Ammon's horn (tissue), 1 donor: ENCODE measurements around the gene XYLT1.
A peak's percentile ranks its signal among the peaks of the same experiment; 100 is the strongest.

Experiments
- DNase-seq: peaks from one replicate; pipeline ENCODE4 v3.0.0-alpha.2; 2016; ENCODE audit warnings: low spot score

XYLT1 gene

GRCh38 chr16:17403156-17403809, 67.5 kb downstream of the XYLT1 start:
- DNase-seq = no peak

GRCh38 chr16:17397499-17397891, 73.3 kb downstream of the XYLT1 start:
- peak; percentile 67 for DNase-seq

GRCh38 chr16:17396762-17397498, 73.8 kb downstream of the XYLT1 start:
- DNase-seq = no peak

GRCh38 chr16:17395849-17396480, 74.8 kb downstream of the XYLT1 start:
- no peak for DNase-seq

GRCh38 chr16:17392857-17393692, 77.7 kb downstream of the XYLT1 start:
- no peak for DNase-seq

- no peak for DNase-seq
Observed at GRCh38 chr16:17392127-17392856, 78.5 kb downstream of the XYLT1 start.

GRCh38 chr16:17391715-17392114, 79.0 kb downstream of the XYLT1 start:
- DNase-seq = no peak

- no peak for DNase-seq
Observed at GRCh38 chr16:17389384-17389783, 81.4 kb downstream of the XYLT1 start.

- no peak for DNase-seq
Observed at GRCh38 chr16:17387256-17387655, 83.5 kb downstream of the XYLT1 start.

- no peak for DNase-seq
Observed at GRCh38 chr16:17386229-17386628, 84.5 kb downstream of the XYLT1 start.

GRCh38 chr16:17384471-17384870, 86.3 kb downstream of the XYLT1 start:
- no peak for DNase-seq

GRCh38 chr16:17382949-17383863, 87.6 kb downstream of the XYLT1 start:
- no peak for DNase-seq

- DNase-seq = no peak
Observed at GRCh38 chr16:17382514-17382913, 88.2 kb downstream of the XYLT1 start.

- no peak for DNase-seq
Observed at GRCh38 chr16:17381784-17382183, 89.0 kb downstream of the XYLT1 start.

GRCh38 chr16:17380613-17381012, 90.1 kb downstream of the XYLT1 start:
- no peak for DNase-seq

- no peak for DNase-seq
Observed at GRCh38 chr16:17379121-17379571, 91.6 kb downstream of the XYLT1 start.

- peak; percentile 48 for DNase-seq
Observed at GRCh38 chr16:17377360-17378324, 93.1 kb downstream of the XYLT1 start.

- no peak for DNase-seq
Observed at GRCh38 chr16:17375461-17376304, 95.1 kb downstream of the XYLT1 start.
